Stimulated activated CD8-positive, alpha-beta memory T cell treated with anti-CD3 and anti-CD28 coated beads, Interleukin-2, amount 100 ng/mL, for 1 hour (primary cell): ENCODE measurements around the gene ASB5.

Source experiments
- DNase-seq, 2 donors: peaks; one replicate each; pipeline ENCODE4 v3.0.0-alpha.2; 2020; ENCODE audit warnings: low read depth in 2 of 2

ASB5 gene

GRCh38 chr4:176277162-176277904 is 8.3 kb upstream of the ASB5 start:
- DNase-seq, result no peak

GRCh38 chr4:176276710-176277109 is 7.7 kb upstream of the ASB5 start:
- DNase-seq, result no peak

DNA sequence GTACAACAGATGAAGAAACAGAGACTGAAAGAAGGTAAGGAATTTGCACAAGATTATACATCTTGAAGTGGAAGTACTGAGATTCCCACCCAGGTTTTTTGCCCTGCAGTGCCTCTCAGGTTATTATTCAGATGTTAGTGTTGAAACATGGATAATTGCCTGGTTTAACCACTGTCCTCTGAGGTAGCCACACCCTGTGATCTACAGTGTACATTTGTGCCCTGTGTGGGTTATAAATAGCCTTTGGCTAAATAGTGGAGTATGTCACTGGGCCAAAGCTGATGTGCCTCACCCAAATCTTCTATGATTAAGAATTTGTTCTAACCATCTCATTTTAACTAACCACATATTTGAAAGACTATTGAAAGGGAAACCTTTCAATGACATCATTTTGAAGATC is 5.4 kb upstream of the ASB5 start:
- DNase-seq, result no peak

DNA sequence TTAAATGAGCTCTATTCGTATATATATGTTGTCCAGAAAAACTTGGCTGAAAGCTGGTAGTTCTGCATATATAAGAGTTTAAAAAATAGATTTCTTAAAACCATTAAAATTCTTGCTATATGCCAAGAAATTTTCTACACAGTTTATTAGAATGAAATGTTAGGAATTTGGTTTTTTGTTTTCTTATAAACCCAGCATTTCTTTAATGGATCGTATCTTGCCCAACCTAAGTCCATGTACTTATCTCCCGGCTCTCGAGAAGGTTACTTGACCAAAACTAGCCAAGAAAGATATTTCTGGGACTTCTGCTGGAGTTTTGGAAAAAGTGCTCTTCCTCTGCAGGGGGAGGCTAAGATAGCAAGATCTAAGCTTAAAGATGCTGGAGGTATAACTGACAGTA is 4.7 kb upstream of the ASB5 start:
- DNase-seq, result no peak

GRCh38 chr4:176272799-176273198 is 3.8 kb upstream of the ASB5 start:
- no peak for DNase-seq

GRCh38 chr4:176271749-176272148 is 2.7 kb upstream of the ASB5 start:
- no peak for DNase-seq

- DNase-seq, result no peak
Measured at GRCh38 chr4:176270669-176271068, 1.6 kb upstream of the ASB5 start.

DNA sequence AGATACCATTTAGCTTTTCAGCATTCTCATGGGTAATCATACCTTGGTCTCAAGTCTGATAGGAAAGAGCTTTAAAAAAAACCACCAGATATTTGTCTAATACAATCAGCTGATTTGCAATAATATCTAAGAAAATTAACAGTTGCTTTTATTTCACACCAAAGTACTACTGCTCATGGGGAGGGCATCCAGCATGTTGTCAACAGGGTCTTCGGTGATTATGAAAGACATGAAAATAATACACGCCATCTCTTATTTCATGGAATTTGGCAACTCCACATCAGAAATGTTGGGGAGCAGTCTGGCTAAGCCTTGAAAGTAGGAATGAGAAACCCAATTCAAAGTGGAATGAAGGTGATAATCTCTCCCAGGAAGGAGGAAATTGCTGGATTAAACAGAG is 3.0 kb downstream of the ASB5 start:
- DNase-seq, result no peak

DNA sequence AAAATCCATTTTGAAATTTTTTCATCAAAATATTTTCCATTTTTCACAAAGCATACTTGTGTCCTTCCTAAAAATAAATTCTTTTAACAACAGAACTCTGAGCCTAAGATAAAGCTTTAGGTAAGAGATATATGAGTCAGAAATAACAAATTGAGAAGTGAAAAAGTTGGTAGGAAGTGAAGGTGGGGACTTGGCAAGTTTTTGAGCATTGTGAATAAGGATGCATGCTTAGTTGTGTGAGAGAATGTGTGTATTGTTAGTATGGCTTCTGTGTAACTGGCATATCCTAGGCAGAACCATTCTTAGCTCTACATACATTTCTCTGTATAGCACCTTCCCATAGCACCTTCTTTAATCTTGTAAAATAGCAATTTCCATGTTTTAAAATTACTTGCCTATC is 6.8 kb downstream of the ASB5 start:
- no peak for DNase-seq

GRCh38 chr4:176261481-176261880 is 7.5 kb downstream of the ASB5 start:
- DNase-seq, result no peak

- DNase-seq, result no peak
Measured at GRCh38 chr4:176261018-176261417, 8.0 kb downstream of the ASB5 start.

DNA sequence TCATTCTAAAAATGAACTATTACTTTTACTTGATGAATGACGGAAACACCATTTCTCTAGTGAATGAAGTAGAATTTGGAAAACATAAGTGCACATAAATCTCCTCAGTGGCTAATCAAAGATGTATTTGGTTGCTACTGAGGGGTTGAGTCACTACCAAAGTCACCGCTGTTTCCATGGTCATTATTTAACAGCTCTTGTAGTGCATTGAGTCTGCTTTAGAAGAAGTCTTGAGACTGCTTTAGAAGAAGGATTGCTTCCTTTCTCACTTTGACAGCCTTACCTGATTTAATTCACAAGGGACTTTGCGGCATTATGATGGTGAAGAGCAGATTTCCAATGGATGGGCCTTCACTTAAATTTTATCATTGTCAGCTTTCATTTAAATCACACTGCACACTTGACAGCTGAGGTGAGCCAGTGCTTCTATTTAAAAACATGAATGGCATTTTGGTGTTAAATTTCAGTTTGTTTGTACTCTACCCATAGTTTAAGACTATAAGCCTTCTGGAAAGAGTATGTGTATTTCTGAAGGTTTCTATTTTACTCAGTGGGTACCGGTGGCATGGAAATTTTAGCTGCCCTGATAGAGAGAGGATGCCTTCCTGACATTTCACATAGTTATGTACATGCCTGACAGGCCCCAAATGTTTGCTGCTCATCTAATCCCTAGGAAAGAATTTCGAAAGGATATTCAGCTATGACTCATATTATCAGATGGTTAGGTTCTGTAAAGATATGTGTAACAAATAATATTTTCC is 9.5 kb downstream of the ASB5 start:
- no peak for DNase-seq

- no peak for DNase-seq
Measured at GRCh38 chr4:176258135-176258534, 10.9 kb downstream of the ASB5 start.

GRCh38 chr4:176256921-176257320 is 12.1 kb downstream of the ASB5 start:
- DNase-seq, result no peak

GRCh38 chr4:176242764-176243347 is 26.2 kb downstream of the ASB5 start:
- no peak for DNase-seq

DNA sequence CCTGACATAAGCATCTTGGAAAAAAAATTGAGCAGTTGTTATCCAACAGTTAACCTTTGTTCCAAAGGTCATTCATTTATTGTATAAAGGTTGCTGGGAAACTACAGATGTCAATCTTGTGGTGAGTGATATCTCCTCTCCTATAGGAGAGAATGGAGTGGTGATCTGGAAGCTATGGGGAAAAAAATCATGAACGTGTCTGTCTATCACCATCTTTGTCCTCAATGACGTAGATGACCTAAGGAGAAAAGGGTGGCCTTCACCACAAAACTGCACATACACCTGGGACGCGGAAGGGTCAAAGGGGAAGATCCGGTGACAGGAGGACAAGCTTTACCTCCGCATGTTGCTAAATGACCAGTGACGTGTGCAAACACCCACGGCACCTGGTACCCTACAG is 27.3 kb downstream of the ASB5 start:
- DNase-seq, result no peak

DNA sequence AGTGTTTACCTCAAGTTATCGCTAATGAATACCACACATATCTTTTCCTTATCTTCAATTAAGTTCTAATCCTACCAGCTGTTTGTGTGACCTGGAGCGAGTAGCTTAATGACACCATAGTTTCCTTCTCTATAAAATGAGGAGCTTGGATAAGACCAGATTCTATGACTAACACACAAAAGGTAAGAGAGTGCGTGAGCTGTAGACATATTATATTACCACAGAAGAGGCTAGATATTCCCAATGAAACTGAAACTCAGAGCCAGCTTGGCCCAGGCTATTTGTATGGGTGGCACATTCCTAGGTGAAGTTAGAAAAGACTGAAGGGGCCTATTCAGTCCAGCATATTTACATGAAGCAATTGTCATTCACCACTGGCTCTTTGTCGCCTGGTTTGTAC is 30.2 kb downstream of the ASB5 start:
- no peak for DNase-seq

GRCh38 chr4:176238157-176238610 is 30.8 kb downstream of the ASB5 start:
- no peak for DNase-seq

- DNase-seq, result no peak
Measured at GRCh38 chr4:176236946-176237345, 32.1 kb downstream of the ASB5 start.

DNA sequence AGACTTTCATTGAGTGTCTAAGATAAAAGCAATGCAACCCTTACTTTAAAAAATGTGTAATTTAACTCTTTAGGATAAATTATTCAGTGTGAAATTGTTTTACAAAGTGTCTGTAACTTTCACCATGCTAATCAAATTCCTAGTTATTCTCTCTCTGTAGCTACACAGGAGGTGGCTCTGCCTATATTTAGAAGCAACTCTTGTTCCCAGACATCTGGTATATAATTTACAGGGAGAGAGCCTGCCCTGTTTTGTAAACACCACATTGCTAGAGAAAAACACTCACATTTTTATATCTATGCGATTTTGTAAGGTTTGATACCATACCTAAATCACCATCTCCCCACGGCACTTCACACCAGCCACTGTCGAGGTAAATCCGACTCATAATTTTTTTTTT is 38.2 kb downstream of the ASB5 start:
- DNase-seq, result no peak

GRCh38 chr4:176229645-176230044 is 39.4 kb downstream of the ASB5 start:
- no peak for DNase-seq

DNA sequence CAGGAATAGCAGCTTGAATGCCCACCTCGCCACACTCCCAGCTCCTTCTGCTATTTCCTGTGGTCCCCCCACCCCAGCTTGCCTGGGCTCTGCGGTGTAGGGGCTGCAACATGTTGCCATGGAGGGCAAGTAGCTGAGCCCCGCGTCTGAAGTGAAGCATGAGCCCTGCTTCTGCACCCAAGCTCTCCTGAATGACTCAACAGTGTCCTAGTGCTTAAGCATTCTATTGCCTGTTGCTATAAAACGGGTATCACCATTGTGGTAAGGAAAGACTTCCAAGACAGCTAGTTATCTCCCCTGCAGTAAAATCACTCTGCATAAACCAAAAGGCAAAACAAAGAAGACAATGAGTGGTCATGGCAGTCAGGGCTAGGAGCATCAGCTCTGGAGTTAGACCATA is 42.3 kb downstream of the ASB5 start:
- no peak for DNase-seq

- no peak for DNase-seq
Measured at GRCh38 chr4:176223561-176223960, 45.5 kb downstream of the ASB5 start.
